Measurements from ENCODE around the gene ZNF830. TPM values are rescaled to one million over a fixed set of nuclear protein-coding genes. Genes with fewer than 3 reads are reported as not detected.

ZNF830 gene, protein sequence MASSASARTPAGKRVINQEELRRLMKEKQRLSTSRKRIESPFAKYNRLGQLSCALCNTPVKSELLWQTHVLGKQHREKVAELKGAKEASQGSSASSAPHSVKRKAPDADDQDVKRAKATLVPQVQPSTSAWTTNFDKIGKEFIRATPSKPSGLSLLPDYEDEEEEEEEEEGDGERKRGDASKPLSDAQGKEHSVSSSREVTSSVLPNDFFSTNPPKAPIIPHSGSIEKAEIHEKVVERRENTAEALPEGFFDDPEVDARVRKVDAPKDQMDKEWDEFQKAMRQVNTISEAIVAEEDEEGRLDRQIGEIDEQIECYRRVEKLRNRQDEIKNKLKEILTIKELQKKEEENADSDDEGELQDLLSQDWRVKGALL
- total RNA-seq (2021; ENCODE audit: unreplicated experiment) = 11.1 TPM
- 6.4 and 8.4 TPM in 2 replicates for polyA plus RNA-seq (2012)
- percentile 96 among the genes with signal in this experiment for Bru-seq, nascent RNA
- percentile 89 among the genes with signal in this experiment for BruChase-seq, experiment 1, labeled RNA remaining after a 6-hour chase
- BruChase-seq, experiment 2, labeled RNA remaining after a 2-hour chase = percentile 96 among the genes with signal in this experiment
- long read RNA-seq, transcript ZNF830-201 (1 exons, 2,246 nt) = major isoform, 24 of 25 reads
- long read RNA-seq, partial matches to known transcripts = 0 of 25 reads
- long read RNA-seq, other reads (novel, unspliced or antisense) = 0 of 25 reads

DNA sequence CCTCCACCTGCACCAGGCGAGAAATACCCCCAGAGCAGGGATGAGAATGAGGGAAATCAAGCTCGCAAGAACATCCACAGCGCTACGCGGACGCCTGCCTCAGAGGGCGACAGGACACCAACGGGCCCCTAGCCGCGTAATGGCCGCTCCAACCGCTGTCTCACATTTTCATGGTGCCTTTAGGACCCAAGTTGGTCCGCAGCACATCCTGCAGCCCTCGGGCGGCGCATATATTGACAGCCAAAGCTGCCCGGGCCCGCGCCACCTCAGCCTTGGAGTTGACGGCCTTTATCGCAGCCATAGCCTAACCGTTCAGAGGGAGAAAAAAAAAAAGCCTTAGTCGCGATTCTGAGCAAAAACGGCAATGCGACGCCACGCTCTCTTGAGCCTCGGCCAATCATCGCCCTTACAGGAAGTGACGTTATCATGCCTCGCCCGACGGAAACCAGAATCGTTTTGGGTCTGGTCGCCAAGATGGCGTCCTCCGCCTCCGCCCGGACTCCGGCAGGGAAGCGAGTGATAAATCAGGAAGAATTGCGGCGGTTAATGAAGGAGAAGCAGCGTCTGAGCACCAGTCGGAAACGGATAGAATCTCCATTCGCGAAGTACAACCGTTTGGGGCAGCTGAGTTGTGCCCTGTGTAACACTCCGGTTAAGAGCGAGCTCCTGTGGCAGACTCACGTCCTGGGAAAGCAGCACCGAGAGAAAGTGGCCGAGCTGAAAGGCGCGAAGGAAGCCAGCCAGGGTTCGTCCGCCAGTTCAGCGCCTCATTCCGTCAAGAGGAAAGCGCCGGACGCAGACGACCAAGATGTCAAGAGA, at the start of gene ZNF830, which contains the start of gene CCT6B:
TSS of gene ZNF830 (plus strand) at position 448 of the 819 bp plus-strand sequence. CDS start at position 475, 27 bp downstream.
TSS of gene CCT6B (minus strand) at position 368 of the 819 bp plus-strand sequence. CDS start at position 301, 67 bp downstream.
- POLR2A ChIA-PET = no interaction called here
- Histone ChIP-seq H3K79me2 (ENCODE audit: insufficient read depth, low read length) (peaks cover 26% of the 10 kb centered on the region), H2AFZ (ENCODE audit: low read depth, low read length, poor library complexity, severe bottlenecking) (no peak within 1 kb of the TSS), H3K27me3 (ENCODE audit: insufficient read depth, low read length) (no peaks in the 10 kb centered on the region), H3K4me3 (replicated peaks in 1 of 2; ENCODE audit: low read depth in 1 of 2, low read length in 2 of 2) (peak within 1 kb of the TSS; percentile 93 to 97), H3K9ac (ENCODE audit: low read length) (peak within 1 kb of the TSS; percentile 95), H3K9me2 (ENCODE audit: insufficient read depth) (no peaks in the 10 kb centered on the region), H3K4me2 (ENCODE audit: low read length) (peak within 1 kb of the TSS; percentile 83), H3K9me3 (ENCODE audit: control insufficient read depth in 1 of 2, insufficient read depth in 1 of 2, low read depth in 1 of 2, low read length in 2 of 2) (no peaks in the 10 kb centered on the region), H4K20me1 (ENCODE audit: insufficient read depth) (no peaks in the 10 kb centered on the region), H3K4me1 (ENCODE audit: control insufficient read depth in 1 of 2, insufficient read depth in 2 of 2, low read length in 2 of 2) (peaks cover 7 to 14% of the 10 kb centered on the region in 2 experiments; a peak in 3 of 4 replicates), H3K36me3 (ENCODE audit: control insufficient read depth in 1 of 2, insufficient read depth in 2 of 2, low read length in 2 of 2) (peaks cover 10 to 11% of the 10 kb centered on the region in 2 experiments; a peak in 1 of 4 replicates), H3K27ac (ENCODE audit: low read depth, low read length) (peak within 1 kb of the TSS; percentile 74)
- peak; percentile 88 for ATAC-seq
- RAD21 ChIA-PET (ENCODE audit: low non-redundant PET in 1 of 2, low total read pairs in 2 of 2, uncharacterized antibody in 2 of 2, unreplicated experiment in 2 of 2) = no interaction called here
- DNase-seq (ENCODE audit: low read depth, low spot score) = peak; percentile 88
- CTCF ChIA-PET = no interaction called here
- no TSS peak for BruUV-seq (replicated peaks)
- intact Hi-C loops (cut with micrococcal nuclease) = no loop called here
- no peak for TF ChIP-seq JUND (IDR thresholded peaks at IDR 0.05)
- TF ChIP-seq RAD21 (IDR thresholded peaks at IDR 0.05; ENCODE audit: low read depth) = no peak
- TF ChIP-seq, protein P1, sequence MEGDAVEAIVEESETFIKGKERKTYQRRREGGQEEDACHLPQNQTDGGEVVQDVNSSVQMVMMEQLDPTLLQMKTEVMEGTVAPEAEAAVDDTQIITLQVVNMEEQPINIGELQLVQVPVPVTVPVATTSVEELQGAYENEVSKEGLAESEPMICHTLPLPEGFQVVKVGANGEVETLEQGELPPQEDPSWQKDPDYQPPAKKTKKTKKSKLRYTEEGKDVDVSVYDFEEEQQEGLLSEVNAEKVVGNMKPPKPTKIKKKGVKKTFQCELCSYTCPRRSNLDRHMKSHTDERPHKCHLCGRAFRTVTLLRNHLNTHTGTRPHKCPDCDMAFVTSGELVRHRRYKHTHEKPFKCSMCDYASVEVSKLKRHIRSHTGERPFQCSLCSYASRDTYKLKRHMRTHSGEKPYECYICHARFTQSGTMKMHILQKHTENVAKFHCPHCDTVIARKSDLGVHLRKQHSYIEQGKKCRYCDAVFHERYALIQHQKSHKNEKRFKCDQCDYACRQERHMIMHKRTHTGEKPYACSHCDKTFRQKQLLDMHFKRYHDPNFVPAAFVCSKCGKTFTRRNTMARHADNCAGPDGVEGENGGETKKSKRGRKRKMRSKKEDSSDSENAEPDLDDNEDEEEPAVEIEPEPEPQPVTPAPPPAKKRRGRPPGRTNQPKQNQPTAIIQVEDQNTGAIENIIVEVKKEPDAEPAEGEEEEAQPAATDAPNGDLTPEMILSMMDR (IDR thresholded peaks at IDR 0.05 in 2 of 3, conservative IDR thresholded peaks at IDR 0.05 in 1 of 3; ENCODE audit: borderline replicate concordance in 1 of 3, insufficient read depth in 1 of 3, low read depth in 2 of 3, low read length in 2 of 3) = no peak
- TF ChIP-seq POLR2AphosphoS5 (IDR thresholded peaks at IDR 0.05; ENCODE audit: low read depth, low read length) = peak; percentile 87
- TF ChIP-seq SP1 (IDR thresholded peaks at IDR 0.05; ENCODE audit: low read depth) = peak; percentile 70
- peak; percentile 78 for TF ChIP-seq SIN3A (IDR thresholded peaks at IDR 0.05; ENCODE audit: low read depth)
- peak; percentile 88 for TF ChIP-seq ZFX (IDR thresholded peaks at IDR 0.05)
- TF ChIP-seq ZNF274 (IDR thresholded peaks at IDR 0.05; ENCODE audit: low read depth, low read length) = no peak
- no peak for TF ChIP-seq EZH2 (IDR thresholded peaks at IDR 0.05)
- TF ChIP-seq, protein P2, sequence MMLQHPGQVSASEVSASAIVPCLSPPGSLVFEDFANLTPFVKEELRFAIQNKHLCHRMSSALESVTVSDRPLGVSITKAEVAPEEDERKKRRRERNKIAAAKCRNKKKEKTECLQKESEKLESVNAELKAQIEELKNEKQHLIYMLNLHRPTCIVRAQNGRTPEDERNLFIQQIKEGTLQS (IDR thresholded peaks at IDR 0.05) = no peak
- no peak for TF ChIP-seq CBX3 (IDR thresholded peaks at IDR 0.05; ENCODE audit: low read depth)
- TF ChIP-seq POLR2A (IDR thresholded peaks at IDR 0.05; ENCODE audit: borderline replicate concordance, extremely low read depth, insufficient read depth, insufficient read length) = peak; percentile 78
- TF ChIP-seq SRF (IDR thresholded peaks at IDR 0.05; ENCODE audit: low read depth) = peak; percentile 90
- no peak; the same call in 1 of the 2 replicates for TF ChIP-seq ELF1 (IDR thresholded peaks at IDR 0.05; ENCODE audit: borderline replicate concordance, low read depth)
- no peak for TF ChIP-seq FOSL1 (IDR thresholded peaks at IDR 0.05; ENCODE audit: low read depth)
- TF ChIP-seq ZBTB33 (IDR thresholded peaks at IDR 0.05; ENCODE audit: extremely low read depth, insufficient replicate concordance, low read length) = no peak
- peak; percentile 58; the same call in 1 of the 2 replicates for TF ChIP-seq MAX (IDR thresholded peaks at IDR 0.05)
- TF ChIP-seq TCF7L2 (IDR thresholded peaks at IDR 0.05; ENCODE audit: borderline replicate concordance, extremely low read depth, insufficient read depth, insufficient read length) = no peak
